AG09309 (cell line): ENCODE results near the gene RASAL1.
A peak's percentile ranks its signal among the peaks of the same experiment; 100 is the strongest.

Experiments
- DNase-seq: peaks from one replicate; pipeline ENCODE4 v3.0.0-alpha.2; 2010; ENCODE audit warnings: low read depth
- H3K4me3 ChIP-seq: 2 replicates; pipeline ENCODE4 v1.5.1; 2011; ENCODE audit warnings: mild to moderate bottlenecking, low read depth, low read length, moderate library complexity; ENCODE audit not compliant: control insufficient read depth
- CTCF ChIP-seq: IDR thresholded peaks from 2 replicates; pipeline ENCODE4 v1.5.1; 2011; ENCODE audit warnings: mild to moderate bottlenecking, low read depth, low read length, inconsistent platforms; ENCODE audit not compliant: insufficient read depth, control insufficient read depth; ENCODE audit errors: missing control alignments

RASAL1 gene

GRCh38 chr12:113155060-113155459, 19.5 kb upstream of the RASAL1 start:
- no peak for TF ChIP-seq CTCF
- DNase-seq = no peak
- H3K4me3 ChIP-seq = no peak overlapping the region

DNA sequence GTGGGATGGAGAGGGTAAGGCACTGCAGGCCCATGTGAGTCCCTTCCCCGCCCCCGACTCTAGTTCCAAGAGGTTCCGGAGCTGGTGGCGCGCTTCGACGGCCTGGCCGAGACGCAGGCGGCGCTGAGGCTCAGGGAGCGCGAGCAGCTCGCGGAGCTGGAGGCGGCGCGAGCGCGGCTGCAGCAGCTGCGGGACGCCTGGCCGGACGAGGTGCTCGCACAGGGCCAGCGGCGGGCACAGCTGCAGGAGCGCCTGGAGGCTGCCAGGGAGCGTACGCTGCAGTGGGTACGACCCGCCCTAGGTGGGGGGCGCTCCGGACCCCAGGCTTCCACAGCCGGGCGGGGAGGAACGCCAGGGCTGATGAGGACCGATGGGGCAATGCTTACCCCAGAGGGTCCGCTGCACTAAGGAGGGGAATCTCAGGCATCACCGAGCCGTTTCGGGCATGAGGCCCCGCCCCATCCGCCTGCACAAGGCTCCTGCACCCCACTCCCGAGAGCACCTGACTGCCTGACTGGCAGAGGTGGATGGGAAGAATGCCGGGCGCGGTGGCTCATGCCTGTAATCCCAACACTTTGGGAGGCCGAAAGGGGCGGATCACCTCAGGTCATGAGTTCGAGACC, 18.9 kb upstream of the RASAL1 start:
- DNase-seq = no peak
- no peak for TF ChIP-seq CTCF
- H3K4me3 ChIP-seq = no peak overlapping the region; the same call in 1 of the 2 replicates

GRCh38 chr12:113152835-113153814, 17.6 kb upstream of the RASAL1 start:
- DNase-seq = peak; percentile 33
- peak; percentile 56 for TF ChIP-seq CTCF
- H3K4me3 ChIP-seq = peak overlapping the region; percentile 36

GRCh38 chr12:113152196-113152834, 16.8 kb upstream of the RASAL1 start:
- no peak overlapping the region for H3K4me3 ChIP-seq
- no peak for TF ChIP-seq CTCF
- no peak for DNase-seq

DNA sequence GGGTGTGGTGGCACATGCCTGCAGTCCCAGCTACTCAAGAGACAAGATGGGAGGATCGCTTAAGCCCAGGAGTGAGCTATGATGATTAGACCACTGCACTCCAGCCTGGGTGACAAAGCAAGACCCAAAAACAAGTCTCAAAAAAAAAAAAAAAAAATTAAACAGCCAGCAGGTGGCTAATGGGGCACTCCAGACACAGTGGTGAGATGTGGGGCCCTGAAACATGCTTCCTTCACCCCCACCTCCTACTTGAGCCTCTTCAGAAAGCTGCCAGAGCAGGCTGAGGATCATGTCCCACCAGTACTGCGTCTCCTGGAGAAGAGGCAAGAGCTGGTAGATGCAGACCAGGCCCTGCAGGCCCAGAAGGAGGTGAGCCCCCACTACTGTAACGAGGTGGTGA, 16.1 kb upstream of the RASAL1 start:
- no peak for DNase-seq
- no peak overlapping the region for H3K4me3 ChIP-seq
- TF ChIP-seq CTCF = no peak

GRCh38 chr12:113149361-113150150, 14.0 kb upstream of the RASAL1 start, which contains the start of gene CFAP73:
CFAP73 (plus strand) TSS chr12:113149724; CDS start chr12:113149858, 134 bp downstream.
- no peak for TF ChIP-seq CTCF
- no peak within 1 kb of the TSS for H3K4me3 ChIP-seq
- DNase-seq = peak; percentile 49
